Measurements from ENCODE around the gene JAKMIP1.

The JAKMIP1 gene

DNA sequence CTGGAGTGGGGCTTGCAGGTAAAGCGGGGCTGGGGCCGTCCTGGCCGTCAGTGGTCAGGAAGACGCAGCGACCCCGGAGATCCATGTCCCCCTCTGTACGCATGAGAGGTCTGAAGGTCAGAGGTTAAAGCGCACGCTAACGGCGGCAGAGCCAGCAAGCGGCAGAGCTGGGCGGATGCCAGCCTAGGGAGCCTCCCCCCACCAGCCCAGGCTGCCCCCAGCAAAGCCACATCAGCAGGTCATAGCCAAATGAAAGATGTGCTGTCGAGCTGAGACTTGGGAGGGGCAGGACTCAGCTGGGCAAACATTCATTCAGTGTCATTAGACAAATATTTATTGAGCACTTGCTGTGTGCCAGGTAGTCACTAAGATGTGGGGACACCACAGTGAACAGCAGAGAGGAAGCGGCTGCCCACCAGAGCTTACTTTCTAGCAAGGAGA lies 593 bp upstream of the JAKMIP1 start:
- peak overlapping the region; percentile 8 for H3K4me3 ChIP-seq (ENCODE audit: low read depth, low read length)
- TF ChIP-seq, protein P1, sequence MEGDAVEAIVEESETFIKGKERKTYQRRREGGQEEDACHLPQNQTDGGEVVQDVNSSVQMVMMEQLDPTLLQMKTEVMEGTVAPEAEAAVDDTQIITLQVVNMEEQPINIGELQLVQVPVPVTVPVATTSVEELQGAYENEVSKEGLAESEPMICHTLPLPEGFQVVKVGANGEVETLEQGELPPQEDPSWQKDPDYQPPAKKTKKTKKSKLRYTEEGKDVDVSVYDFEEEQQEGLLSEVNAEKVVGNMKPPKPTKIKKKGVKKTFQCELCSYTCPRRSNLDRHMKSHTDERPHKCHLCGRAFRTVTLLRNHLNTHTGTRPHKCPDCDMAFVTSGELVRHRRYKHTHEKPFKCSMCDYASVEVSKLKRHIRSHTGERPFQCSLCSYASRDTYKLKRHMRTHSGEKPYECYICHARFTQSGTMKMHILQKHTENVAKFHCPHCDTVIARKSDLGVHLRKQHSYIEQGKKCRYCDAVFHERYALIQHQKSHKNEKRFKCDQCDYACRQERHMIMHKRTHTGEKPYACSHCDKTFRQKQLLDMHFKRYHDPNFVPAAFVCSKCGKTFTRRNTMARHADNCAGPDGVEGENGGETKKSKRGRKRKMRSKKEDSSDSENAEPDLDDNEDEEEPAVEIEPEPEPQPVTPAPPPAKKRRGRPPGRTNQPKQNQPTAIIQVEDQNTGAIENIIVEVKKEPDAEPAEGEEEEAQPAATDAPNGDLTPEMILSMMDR (conservative IDR thresholded peaks at IDR 0.05; ENCODE audit: low read depth, low read length): no peak
- DNase-seq (ENCODE audit: low read depth): no peak

- DNase-seq (ENCODE audit: low read depth): no peak
- no peak overlapping the region for H3K4me3 ChIP-seq (ENCODE audit: low read depth, low read length)
- TF ChIP-seq, protein P1 (conservative IDR thresholded peaks at IDR 0.05; ENCODE audit: low read depth, low read length): no peak
These were observed 877 bp downstream of the JAKMIP1 start for GRCh38 chr4:6199422-6199921.

DNA sequence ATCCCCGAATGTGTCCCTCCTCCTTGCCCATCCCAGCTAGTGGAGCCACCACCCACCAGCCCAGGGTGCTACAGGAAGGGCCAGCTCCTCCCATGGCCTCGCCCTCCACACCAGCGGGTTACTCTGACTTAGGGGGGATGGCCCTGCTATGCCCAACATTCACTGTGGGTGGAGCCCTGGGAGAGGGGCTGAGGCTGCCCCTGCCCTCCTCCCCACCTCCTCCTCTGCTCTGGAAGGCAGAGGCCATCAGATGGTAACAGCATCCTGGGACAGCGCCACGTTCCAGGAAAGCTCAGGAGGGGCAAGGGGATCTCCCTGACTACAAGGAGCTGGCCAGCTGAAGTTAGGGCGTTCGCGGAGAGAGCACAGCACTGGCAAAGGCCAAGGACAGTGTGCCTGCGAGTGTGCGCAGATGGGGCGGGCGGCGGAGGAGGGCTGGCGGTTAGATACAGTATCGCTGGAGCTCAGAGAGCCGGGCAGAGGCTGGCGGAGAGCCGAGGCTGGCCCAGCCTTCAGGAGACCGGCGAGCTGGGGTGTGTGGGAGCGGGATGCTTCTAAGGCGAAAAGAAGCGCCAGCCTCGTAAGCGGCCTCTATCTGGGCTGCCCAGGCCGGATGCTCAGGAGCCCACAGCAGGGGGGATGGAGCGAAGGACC lies 1.5 kb downstream of the JAKMIP1 start:
- H3K4me3 ChIP-seq (ENCODE audit: low read depth, low read length): no peak overlapping the region
- TF ChIP-seq, protein P1 (conservative IDR thresholded peaks at IDR 0.05; ENCODE audit: low read depth, low read length): no peak
- no peak for DNase-seq (ENCODE audit: low read depth)

DNA sequence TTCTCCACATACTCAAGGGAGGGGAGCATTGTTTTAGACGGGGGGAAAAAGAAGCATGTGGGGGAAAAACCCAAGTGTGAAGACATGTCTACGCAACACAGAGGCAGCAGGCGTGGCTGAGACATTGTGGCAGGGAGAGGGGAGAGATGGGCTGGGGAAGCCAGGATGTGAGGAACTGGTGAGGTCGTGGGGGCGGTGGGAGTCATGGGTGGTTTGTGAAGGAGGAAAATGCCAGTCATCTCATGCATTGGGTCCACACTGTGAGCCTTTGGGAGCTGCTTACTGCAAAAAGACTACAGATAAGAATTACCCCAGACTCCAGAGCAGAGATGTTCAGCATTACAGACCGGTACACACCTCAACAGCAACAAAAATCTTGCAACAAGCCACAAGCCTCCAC lies 2.1 kb downstream of the JAKMIP1 start:
- H3K4me3 ChIP-seq (ENCODE audit: low read depth, low read length): no peak overlapping the region
- DNase-seq (ENCODE audit: low read depth): no peak
- TF ChIP-seq, protein P1 (conservative IDR thresholded peaks at IDR 0.05; ENCODE audit: low read depth, low read length): no peak

DNA sequence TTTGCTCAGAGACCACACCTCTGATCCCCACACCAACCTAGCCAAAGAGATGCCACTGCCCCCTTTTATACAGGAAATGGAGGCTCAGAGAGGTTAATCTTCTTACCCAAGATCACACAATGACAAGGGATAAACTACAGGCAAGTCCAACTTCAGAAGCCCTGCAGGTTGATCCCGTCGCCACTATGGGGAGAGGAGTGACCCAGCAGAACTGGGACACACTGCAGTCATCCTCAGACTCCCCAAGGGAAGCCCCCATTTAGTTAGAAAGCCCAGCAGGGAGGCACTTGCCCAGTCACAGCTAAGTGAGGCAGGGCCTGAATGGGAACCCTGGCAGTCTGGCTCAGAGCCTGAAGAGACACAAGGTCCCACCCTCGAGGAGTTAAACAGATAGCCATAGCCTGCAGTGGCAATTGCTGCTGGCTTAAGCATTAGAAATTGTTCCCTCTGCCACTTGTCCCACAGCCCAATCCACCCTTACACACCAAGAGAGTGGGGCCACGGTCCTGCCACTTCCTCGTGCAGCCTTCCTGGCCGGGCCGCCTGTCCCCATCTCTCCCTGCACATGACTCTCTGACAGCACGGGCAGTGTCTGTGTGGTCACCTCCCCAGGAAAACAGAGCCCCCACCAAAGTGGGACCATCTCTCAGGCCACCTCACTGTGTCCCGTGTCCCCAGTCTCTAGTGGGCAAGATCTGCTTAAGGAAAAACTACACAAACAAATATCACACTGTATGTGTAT lies 2.7 kb downstream of the JAKMIP1 start:
- no peak for DNase-seq (ENCODE audit: low read depth)

DNA sequence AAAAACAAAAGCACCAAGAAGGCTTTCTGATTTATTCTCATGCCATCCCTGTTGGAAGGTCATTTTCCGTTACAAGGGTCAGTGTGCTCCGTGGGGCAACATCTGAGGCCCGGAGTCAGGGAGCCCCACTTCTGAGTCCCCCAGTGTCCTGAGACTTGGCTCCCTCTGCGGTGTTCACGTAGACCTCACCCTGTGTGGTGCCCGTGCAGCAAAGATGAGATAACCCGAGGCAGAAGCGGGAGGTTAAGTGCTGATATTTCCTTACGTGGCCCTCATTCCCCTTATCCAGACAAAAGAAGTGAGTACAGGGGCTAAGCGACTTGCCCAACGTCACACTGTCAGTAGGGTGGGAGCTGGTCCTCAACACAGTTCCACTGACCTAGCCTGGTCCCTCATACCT lies 3.5 kb downstream of the JAKMIP1 start:
- no peak for DNase-seq (ENCODE audit: low read depth)
- TF ChIP-seq, protein P1 (conservative IDR thresholded peaks at IDR 0.05; ENCODE audit: low read depth, low read length): no peak

More for the DNA sequence above, 2.7 kb downstream of the JAKMIP1 start:
- no peak overlapping the region for H3K4me3 ChIP-seq (ENCODE audit: low read depth, low read length)
- TF ChIP-seq, protein P1 (conservative IDR thresholded peaks at IDR 0.05; ENCODE audit: low read depth, low read length): no peak

More for the DNA sequence above, 3.5 kb downstream of the JAKMIP1 start:
- no peak overlapping the region for H3K4me3 ChIP-seq (ENCODE audit: low read depth, low read length)

Data from choroid plexus epithelial cell (primary cell).